ENCODE data around the gene NUCKS1. TPM values are rescaled to one million over a fixed set of nuclear protein-coding genes. Genes with fewer than 3 reads are reported as not detected.

The NUCKS1 gene
- total RNA-seq, 1 donor from 2014 or later = 700 TPM

DNA sequence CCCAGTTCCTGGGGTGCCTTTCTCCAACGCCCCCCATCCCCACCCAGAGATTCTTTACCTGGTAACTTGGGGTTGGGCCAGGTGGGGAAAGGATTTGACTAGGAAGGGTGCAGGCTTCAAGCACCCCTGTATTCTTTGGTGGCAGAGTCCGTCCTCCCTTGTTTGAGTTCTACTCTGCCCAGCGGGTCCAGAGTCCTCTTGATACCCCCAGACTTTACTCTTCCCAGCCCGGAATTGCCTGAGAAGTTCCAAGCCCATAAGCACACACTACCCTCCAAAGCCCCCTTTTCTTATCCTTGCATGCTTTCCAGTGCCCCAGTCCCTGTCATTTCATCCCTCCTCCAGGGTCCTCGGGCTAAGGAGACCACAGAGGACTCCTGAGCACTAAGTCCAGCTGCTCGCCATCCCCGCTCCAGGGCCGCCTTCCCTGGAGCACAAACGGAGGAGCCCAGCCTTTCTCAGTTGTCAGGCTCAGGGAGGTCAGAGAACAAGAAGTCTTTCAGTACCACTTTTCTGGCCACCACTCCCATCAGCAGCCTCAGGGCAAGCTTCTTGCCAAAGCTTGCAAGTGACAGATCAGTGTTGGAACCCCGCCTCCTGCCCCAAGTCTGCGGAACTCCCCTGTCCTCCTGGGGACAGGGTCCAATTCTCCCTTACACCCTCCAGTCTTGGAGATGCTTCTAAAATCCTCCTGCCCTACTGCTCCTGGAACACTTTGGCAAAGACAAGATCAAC, 81.9 kb downstream of the NUCKS1 start:
- Mint-ChIP-seq H3K4me3 (peak overlapping the region; percentile 48), H3K27me3 (ENCODE audit: insufficient read depth, low read depth) (peaks cover 4% of the 10 kb centered on the region), H3K4me1 (peaks cover 79% of the 10 kb centered on the region), H3K27ac (peak overlapping the region; percentile 97), H3K36me3 (no peaks in the 10 kb centered on the region), H3K9me3 (no peaks in the 10 kb centered on the region)
- H3K4me3 ChIP-seq = no peak overlapping the region
- H3K4me2 ChIP-seq = peak overlapping the region; percentile 88
- no peaks in the 10 kb centered on the region for H3K36me3 ChIP-seq
- no peaks in the 10 kb centered on the region for H3K9me3 ChIP-seq (ENCODE audit: low read depth)
- H2AFZ ChIP-seq (replicated peaks) = no peak overlapping the region
- H3K27ac ChIP-seq = no peak overlapping the region
- peak; percentile 2 for DNase-seq (ENCODE audit: low spot score)
- no peak for TF ChIP-seq EZH2 (IDR thresholded peaks at IDR 0.05)
- TF ChIP-seq, protein P1, sequence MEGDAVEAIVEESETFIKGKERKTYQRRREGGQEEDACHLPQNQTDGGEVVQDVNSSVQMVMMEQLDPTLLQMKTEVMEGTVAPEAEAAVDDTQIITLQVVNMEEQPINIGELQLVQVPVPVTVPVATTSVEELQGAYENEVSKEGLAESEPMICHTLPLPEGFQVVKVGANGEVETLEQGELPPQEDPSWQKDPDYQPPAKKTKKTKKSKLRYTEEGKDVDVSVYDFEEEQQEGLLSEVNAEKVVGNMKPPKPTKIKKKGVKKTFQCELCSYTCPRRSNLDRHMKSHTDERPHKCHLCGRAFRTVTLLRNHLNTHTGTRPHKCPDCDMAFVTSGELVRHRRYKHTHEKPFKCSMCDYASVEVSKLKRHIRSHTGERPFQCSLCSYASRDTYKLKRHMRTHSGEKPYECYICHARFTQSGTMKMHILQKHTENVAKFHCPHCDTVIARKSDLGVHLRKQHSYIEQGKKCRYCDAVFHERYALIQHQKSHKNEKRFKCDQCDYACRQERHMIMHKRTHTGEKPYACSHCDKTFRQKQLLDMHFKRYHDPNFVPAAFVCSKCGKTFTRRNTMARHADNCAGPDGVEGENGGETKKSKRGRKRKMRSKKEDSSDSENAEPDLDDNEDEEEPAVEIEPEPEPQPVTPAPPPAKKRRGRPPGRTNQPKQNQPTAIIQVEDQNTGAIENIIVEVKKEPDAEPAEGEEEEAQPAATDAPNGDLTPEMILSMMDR (IDR thresholded peaks at IDR 0.05) = no peak
- no peak for TF ChIP-seq EZH2phosphoT487 (IDR thresholded peaks at IDR 0.05)
- peaks cover 39% of the 10 kb centered on the region for H3K79me2 ChIP-seq (ENCODE audit: low read depth)
- H3K4me1 ChIP-seq = peaks cover 72% of the 10 kb centered on the region
- no peaks in the 10 kb centered on the region for H3K27me3 ChIP-seq
- peaks cover 29% of the 10 kb centered on the region for H4K20me1 ChIP-seq (ENCODE audit: low read depth)
- no peak overlapping the region for H3K9ac ChIP-seq
- H3F3A ChIP-seq (ENCODE audit: low read depth) = peaks cover 61% of the 10 kb centered on the region

DNA sequence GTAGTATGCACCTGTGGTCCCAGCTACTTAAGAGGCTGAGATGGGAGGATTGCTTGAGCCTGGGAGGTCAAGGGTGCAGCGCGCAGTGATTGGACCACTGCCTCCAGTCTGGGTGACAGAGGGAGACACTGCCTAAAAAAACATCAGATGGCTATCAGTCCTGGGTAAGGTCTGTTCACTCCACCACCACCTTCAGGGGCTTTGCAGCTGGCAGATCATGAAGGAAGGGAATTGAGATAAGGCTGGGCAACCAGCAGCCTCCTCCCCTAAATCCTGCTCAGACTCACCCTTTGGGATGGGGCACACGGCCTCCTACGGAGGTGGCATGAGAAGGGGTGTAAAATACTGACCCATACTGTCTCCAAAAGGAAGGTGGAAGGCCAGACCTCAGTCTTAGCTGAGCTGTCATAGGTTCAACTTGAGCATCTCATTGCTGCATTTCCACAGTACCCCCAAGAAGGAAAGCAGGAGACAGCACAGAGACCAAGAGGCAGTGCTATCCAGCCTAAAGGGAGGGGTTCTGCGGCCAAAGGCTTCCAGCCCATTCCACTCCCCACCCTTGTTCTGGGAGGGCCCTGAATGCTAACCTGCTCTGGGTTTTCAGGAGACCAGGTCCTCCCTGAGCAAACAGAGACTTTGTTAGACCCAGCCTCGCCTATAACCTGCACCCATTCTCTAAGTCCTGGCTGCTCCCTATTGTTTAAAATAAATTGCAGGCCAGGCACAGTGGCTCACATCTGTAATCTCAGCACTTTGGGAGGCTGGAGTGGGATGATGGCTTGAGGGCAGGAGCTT, 83.4 kb downstream of the NUCKS1 start:
- Mint-ChIP-seq H3K27me3 (ENCODE audit: insufficient read depth, low read depth) (peaks cover 4% of the 10 kb centered on the region), H3K9me3 (no peaks in the 10 kb centered on the region), H3K36me3 (peaks cover 6% of the 10 kb centered on the region), H3K4me1 (peaks cover 76% of the 10 kb centered on the region), H3K27ac (peak overlapping the region; percentile 25), H3K4me3 (no peak overlapping the region)
- TF ChIP-seq EZH2 (IDR thresholded peaks at IDR 0.05) = no peak
- TF ChIP-seq, protein P1 (IDR thresholded peaks at IDR 0.05) = no peak
- TF ChIP-seq EZH2phosphoT487 (IDR thresholded peaks at IDR 0.05) = no peak
- Histone ChIP-seq H3F3A (ENCODE audit: low read depth) (peaks cover 56% of the 10 kb centered on the region), H3K9me3 (ENCODE audit: low read depth) (no peaks in the 10 kb centered on the region), H3K27me3 (no peaks in the 10 kb centered on the region), H3K4me2 (no peak overlapping the region), H3K36me3 (no peaks in the 10 kb centered on the region), H3K4me1 (peaks cover 70% of the 10 kb centered on the region), H3K27ac (no peak overlapping the region), H3K79me2 (ENCODE audit: low read depth) (peaks cover 36% of the 10 kb centered on the region), H3K4me3 (no peak overlapping the region), H4K20me1 (ENCODE audit: low read depth) (peaks cover 24% of the 10 kb centered on the region), H3K9ac (no peak overlapping the region), H2AFZ (replicated peaks) (no peak overlapping the region)
- DNase-seq (ENCODE audit: low spot score) = no peak

DNA sequence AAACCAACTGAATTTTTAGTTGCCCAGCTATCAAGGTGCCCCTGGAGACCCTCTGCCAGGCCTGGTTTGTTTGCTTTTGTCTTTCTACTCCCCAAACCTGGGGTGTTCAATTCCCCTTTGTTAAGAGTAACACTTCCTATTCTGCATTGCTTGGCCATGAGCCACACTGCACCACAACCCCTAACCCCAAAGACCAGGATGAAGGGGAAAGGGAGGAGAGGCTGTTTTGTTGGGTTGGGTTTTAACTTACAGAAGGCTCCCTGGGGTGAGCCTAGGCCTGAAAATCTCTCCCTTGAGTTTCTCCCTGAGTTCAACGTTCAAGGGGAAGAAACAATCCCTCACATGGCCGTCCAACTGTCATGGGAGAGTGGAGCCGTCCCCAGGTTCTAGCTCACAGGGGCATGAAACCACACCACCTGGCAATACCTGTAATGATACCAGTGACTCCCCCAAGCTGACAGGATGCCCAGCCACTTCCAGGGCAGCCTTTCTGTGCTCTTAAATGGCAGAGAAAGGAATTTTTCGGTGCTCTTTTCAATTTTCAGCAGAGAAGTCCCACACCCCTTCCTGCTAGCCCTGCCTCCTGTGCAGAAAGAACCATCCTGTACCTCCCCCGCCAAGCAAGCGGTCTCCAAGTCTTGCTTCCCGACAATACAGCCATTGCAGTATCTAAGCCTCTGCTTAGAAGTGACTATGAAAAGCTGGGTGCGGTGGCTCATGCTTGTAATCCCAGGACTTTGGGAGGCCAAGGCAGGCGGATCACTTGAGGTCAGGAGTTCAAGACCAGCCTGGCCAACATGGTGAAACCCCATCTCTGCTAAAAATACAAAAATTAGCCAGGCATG, 84.6 kb downstream of the NUCKS1 start:
- peaks cover 52% of the 10 kb centered on the region for H3F3A ChIP-seq (ENCODE audit: low read depth)
- no peak overlapping the region for H3K4me2 ChIP-seq
- H3K27me3 ChIP-seq = no peaks in the 10 kb centered on the region
- no peak overlapping the region for H3K4me3 ChIP-seq
- peaks cover 70% of the 10 kb centered on the region for H3K4me1 ChIP-seq
- no peak overlapping the region for H2AFZ ChIP-seq (replicated peaks)
- peaks cover 8% of the 10 kb centered on the region for H3K36me3 Mint-ChIP-seq
- H3K9me3 Mint-ChIP-seq = no peaks in the 10 kb centered on the region
- peaks cover 36% of the 10 kb centered on the region for H3K79me2 ChIP-seq (ENCODE audit: low read depth)
- H3K9ac ChIP-seq = no peak overlapping the region
- no peaks in the 10 kb centered on the region for H3K9me3 ChIP-seq (ENCODE audit: low read depth)
- TF ChIP-seq, protein P1 (IDR thresholded peaks at IDR 0.05) = no peak
- TF ChIP-seq EZH2 (IDR thresholded peaks at IDR 0.05) = no peak
- TF ChIP-seq EZH2phosphoT487 (IDR thresholded peaks at IDR 0.05) = no peak
- DNase-seq (ENCODE audit: low spot score) = no peak
- peaks cover 75% of the 10 kb centered on the region for H3K4me1 Mint-ChIP-seq
- H3K27ac Mint-ChIP-seq = peak overlapping the region; percentile 72
- peaks cover 18% of the 10 kb centered on the region for H4K20me1 ChIP-seq (ENCODE audit: low read depth)
- H3K4me3 Mint-ChIP-seq = no peak overlapping the region
- no peaks in the 10 kb centered on the region for H3K36me3 ChIP-seq
- no peak overlapping the region for H3K27ac ChIP-seq
- H3K27me3 Mint-ChIP-seq (ENCODE audit: insufficient read depth, low read depth) = peaks cover 4% of the 10 kb centered on the region
